Endothelial cell of coronary artery (primary cell): ENCODE measurements around the gene OR51D1. TPM values are rescaled to one million over a fixed set of nuclear protein-coding genes. Genes with fewer than 3 reads are reported as not detected.

ENCODE experiments used
- total RNA-seq: library from RNA; depleted of rRNA; stranded (reverse); fragments of >200 nt; gene quantifications from 2 replicates; pipeline ENCODE4 v1.2.3, GENCODE V29; 2014

The OR51D1 gene, protein sequence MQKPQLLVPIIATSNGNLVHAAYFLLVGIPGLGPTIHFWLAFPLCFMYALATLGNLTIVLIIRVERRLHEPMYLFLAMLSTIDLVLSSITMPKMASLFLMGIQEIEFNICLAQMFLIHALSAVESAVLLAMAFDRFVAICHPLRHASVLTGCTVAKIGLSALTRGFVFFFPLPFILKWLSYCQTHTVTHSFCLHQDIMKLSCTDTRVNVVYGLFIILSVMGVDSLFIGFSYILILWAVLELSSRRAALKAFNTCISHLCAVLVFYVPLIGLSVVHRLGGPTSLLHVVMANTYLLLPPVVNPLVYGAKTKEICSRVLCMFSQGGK
- total RNA-seq = not detected in 2 replicates

DNA sequence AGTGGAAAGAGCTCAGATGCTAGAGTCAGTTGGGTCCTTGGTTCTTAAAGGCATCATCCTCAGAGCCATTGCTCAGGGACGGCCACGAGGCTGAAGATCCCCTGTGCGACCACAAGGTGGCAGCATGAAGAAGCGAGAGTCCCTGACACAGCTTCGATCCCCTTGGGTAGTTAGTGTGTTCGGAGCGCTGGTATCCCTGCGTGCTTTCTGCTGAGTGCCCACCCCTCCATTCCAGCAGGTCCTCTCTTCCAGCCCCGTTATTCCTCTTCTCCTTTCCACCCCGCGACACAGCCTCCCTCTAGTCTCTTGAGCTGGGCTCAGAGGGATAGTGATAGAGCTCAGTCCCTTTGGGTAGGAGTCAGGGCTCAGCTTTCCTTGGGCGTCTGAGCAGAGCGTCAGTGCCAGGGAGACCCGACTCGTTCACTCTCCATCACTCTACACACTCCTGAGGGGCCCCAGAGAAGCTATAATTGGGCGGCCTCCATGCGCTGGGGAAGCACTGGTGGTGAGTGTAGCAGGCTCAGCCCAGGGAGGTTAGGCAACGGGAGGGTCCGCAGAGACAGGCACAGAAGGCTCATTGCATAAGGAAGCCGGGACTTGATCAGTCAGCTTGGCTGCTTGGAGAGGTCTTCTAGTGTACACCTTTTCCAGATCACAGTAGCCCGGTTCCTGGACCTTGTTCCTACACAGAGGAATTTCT, at the start of gene OR51D1:
TSS of gene OR51D1 (plus strand) at position 516 of the 700 bp plus-strand sequence. CDS start 2,314 bp downstream, outside the sequence.

DNA sequence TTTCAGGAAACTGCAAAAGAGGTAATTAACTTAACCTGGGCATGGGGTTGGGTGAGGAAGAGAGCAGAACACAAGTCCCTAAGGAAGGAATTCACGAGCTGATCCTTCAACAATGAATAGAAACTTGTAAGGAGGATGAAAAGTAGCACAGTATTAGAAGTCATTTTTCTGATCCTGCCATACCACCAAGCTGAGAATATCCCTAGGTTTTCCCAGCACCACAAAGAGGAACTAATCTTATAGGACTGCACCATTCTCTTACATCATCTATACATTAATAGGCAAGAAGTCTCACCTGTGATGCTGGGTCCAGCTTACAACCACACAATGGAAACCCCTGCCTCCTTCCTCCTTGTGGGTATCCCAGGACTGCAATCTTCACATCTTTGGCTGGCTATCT, 43.5 kb upstream of the OR51D1 start, which contains the start of gene OR52I1:
TSS of gene OR52I1 (plus strand) at position 301 of the 400 bp plus-strand sequence. CDS start at position 301, 0 bp downstream.

DNA sequence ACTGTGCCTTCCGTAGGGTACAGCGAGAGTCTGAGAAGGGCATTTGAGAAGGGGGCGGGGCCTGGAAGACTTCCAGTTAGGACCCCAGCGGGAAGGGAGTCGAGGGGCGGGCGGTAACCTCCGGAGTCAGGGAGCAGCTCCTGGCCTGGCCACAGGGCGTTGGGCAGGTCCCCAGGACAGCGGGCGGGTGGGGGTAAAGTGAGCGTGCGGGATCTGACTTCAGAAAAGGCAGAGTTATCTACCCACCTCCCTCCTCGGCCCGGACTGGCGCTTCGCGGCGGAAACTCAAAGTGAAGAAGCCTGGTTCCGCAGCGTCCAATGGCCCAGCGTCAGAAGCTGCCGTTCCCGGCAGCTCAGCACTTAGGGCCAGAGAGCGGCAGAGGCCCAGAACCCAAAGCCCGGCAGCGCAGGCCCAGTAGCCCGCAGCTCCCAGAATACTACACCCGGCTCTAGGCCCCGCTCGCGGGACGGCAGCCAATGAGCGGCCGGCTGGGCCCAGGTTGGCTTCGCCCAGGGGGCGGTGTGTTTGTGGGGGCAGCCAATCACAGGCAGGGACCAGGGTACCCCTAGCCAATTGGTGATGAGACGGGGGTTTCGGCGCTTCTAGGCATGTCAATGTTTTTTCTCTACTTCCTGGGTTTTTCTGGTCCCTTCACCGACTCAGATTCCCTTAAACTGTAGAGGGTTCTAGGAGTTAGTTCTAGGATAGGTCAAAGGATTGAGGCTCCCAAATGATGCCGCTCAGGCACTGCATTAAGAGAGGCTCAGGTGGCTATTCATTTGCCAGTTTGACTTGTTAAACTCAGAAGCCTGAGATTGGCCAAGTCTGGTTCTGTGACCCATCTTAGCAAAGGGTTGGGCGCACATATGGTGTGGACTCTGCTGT, 29.3 kb upstream of the OR51D1 start, which contains the start of gene TRIM68:
TSS of gene TRIM68 (minus strand) at position 451 of the 886 bp plus-strand sequence. CDS start 2,727 bp downstream, outside the sequence.

DNA sequence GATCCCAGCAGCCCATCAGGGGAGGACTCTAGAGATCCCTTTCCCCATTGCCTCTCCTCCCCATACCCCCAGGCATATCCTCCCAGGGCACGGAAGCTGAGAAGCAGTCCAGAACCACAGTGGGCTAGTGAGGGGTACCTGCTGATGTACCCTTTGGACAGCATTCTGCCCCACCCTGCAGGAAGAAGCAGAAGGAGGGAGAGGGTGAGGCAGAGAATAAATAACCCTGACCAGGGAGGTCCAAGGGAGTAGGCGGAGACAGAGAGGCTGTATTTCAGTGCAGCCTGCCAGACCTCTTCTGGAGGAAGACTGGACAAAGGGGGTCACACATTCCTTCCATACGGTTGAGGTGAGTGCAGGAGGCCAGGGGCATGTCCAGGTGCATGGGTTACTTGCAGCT, 6.4 kb downstream of the OR51D1 start, which contains the start of gene OR51E1:
TSS of gene OR51E1 (plus strand) at position 301 of the 400 bp plus-strand sequence. CDS start 8,545 bp downstream, outside the sequence.

Other genes starting within 250 kb of the OR51D1 start
- 22.7 and 24.7 TPM in 2 replicates for gene TRIM21, start 243.8 kb upstream of the OR51D1 start, total RNA-seq
- gene OR52K2, start 188.2 kb upstream of the OR51D1 start, total RNA-seq = not detected in 2 replicates
- gene OR52K1, start 154.8 kb upstream of the OR51D1 start, total RNA-seq = not detected in 2 replicates
- not detected in 2 replicates for gene OR52M1, start 92.3 kb upstream of the OR51D1 start, total RNA-seq
- not detected in 2 replicates for gene OR52I2, start 55.7 kb upstream of the OR51D1 start, total RNA-seq
- gene OR52I1, start 43.4 kb upstream of the OR51D1 start, total RNA-seq = not detected in 2 replicates
- gene TRIM68, start 29.2 kb upstream of the OR51D1 start, total RNA-seq = 7.1 and 14.4 TPM in 2 replicates
- gene OR51E1, start 6.5 kb downstream of the OR51D1 start, total RNA-seq = not detected in 2 replicates
- not detected in 2 replicates for gene OR51E2, start 60.4 kb downstream of the OR51D1 start, total RNA-seq
- gene MMP26, start 67.3 kb downstream of the OR51D1 start, total RNA-seq = not detected in 2 replicates
- not detected in 2 replicates for gene OR51F1, start 132.5 kb downstream of the OR51D1 start, total RNA-seq
- not detected in 2 replicates for gene OR52R1, start 166.9 kb downstream of the OR51D1 start, total RNA-seq
- gene OR51F2, start 183.8 kb downstream of the OR51D1 start, total RNA-seq = not detected in 2 replicates
- gene OR51S1, start 211.7 kb downstream of the OR51D1 start, total RNA-seq = not detected in 2 replicates
- gene OR51T1, start 244.4 kb downstream of the OR51D1 start, total RNA-seq = not detected in 2 replicates